ENCODE results near the gene DUSP15.

- no peak for TF ChIP-seq POLR2A (IDR thresholded peaks at IDR 0.05; ENCODE audit: low read length)
- TF ChIP-seq GATA1 (IDR thresholded peaks at IDR 0.05; ENCODE audit: low read depth, low read length), result no peak
These were observed 26.4 kb downstream of the DUSP15 start for GRCh38 chr20:31843881-31844280.

Measured in erythroblast (primary cell).